Measurements from ENCODE around the gene ERICH6.

- TF ChIP-seq CTCF (IDR thresholded peaks at IDR 0.05; ENCODE audit: insufficient read depth, low read length, poor library complexity, severe bottlenecking) (no peak), EZH2phosphoT487 (conservative IDR thresholded peaks at IDR 0.05; ENCODE audit: low read length) (no peak)
Measured at GRCh38 chr3:150703756-150704344, at the start of gene ERICH6.

Data from SU-DHL-6 (cell line).